HG02870 (cell line): ENCODE data around the gene RAD51B.

ENCODE experiments used
- ATAC-seq: cut with Tn5 transposase; IDR thresholded peaks from one replicate; pipeline ENCODE4 v1.9.1; 2021; ENCODE audit warnings: mild to moderate bottlenecking, moderate library complexity; ENCODE audit not compliant: unreplicated experiment

RAD51B gene

DNA sequence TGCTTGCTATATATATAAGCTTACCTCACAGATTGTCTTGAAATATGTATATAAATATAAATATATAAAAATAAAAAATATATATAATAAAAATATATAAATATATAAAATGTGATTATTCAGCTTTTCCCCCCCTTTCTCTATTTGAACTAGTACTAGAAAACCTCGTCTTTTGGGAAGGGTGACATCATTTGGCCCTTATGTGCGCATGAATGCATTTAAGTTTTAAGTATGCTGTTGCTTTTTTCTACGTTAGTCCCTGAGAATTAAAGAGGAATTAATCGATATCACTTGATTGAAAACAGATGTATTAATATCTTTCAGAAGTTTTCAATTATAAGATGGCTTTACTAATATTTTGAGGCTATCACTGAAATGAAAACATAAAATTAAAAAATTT, 69.9 kb downstream of the RAD51B start:
- no peak for ATAC-seq

DNA sequence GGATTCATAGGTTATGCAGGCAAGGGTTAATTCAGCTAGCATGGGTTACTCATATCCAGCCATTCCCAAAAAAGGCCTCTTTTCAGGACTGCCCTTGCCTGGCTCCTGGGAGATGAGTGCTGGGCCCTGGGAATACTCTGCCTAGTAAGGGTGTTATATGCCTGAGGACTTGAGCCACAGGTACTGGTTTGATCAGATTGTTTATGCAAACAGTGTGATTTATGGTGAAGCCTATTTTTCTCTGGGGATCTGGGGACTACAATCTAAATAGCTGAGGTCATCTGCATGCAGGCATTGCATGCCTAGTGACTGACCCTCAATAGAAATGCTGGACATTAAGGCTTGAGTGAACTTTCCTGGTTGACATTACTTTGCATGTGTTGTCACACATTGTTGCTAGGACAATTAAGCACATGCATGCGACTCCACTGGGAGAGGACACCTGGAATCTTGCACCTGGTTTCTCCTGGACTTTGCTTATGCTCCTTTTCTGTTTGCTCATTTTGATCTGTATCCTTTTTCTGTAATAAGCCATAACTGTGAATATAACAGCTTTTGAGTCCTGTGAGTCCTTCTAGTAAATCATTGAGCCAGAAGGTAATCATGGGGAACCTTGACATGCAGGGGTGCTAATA, 73.0 kb downstream of the RAD51B start:
- ATAC-seq: no peak

DNA sequence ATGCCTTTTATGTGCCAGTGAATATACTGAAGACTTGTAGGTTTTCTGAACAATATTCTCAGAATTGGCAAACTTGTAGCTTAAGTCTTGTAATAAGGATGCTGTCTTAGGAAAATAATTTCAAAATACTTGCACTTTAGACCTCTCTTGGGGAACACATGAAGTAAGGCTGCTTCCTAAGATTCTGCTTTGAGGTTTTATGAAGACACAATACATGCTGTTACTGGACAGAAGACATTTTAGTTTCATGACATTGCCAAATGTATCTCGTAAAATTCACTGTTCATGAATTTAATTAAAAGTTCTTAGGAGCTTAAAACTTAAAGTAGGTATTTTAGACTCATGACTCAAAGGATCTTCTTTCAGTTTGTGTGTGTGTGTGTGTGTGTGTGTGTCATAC, 80.7 kb downstream of the RAD51B start:
- no peak for ATAC-seq

DNA sequence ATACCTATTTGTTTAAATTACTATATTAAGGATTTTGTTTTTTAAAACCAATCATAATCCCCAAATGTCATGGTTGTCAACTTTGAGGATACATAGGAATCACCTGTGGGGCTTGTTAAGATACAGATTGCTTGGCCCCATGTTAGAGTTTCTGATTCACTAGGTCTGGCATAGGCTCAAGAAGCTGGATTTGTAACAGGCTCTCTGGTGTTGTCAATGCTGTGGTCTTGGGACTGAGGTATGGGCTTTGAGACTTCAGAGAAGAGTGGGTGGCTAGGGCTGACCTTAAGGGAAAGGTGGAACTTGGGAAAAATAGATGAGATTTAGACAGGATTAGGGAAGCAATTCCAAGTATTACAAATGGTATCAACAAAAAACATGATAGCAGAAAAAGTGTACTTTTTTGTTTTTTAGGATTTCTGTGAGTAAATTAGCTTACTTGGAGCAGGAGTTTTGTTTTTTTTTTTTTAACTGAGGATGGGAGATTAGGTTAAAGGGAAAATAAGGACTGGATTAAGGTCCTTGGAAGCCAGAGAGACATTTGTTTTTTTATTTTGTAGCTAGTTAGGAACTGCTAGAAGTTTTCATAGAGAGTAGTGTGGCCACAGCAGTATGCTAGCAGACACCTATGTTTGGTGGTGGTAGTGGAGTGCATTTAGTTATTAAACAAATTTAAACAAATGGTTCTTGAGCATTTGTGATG, 88.6 kb downstream of the RAD51B start:
- no peak for ATAC-seq

DNA sequence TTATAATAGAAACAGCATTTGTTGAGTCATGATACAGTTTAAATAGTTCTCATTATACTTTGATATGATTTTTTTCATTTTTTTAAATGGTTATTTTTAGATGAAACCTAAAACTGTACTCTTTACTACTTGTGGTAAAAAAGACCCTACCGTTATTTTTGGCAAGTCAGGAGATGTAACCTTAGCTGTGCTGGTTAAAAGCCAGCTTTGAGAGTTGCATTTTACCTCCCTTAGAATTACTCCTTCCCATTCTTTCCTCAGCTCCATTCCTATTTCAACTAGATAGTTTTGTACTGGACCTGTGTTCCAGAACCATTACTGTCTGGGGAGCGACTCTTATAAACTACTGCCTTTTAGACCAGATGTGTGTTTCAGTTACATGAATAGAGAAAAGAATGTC, 92.0 kb downstream of the RAD51B start:
- ATAC-seq: no peak

DNA sequence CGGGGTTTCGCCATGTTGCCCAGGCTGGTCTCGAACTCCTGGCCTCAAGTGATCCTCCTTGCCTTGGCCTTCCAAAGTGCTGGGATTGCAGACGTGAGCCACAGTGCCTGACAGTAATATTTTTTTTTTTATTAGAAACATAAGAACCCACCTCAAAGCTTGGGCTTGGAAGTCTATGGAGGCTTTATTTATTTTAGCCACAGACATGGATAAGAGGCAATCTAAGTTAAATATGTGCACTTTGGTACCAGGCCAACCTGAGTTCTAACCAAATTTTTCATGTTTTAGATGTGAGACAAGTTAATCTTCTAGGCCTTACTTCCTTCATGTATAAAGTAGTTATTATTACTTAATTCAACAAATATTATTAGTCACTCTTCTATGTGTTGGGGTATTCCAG, 96.9 kb downstream of the RAD51B start:
- ATAC-seq: no peak

DNA sequence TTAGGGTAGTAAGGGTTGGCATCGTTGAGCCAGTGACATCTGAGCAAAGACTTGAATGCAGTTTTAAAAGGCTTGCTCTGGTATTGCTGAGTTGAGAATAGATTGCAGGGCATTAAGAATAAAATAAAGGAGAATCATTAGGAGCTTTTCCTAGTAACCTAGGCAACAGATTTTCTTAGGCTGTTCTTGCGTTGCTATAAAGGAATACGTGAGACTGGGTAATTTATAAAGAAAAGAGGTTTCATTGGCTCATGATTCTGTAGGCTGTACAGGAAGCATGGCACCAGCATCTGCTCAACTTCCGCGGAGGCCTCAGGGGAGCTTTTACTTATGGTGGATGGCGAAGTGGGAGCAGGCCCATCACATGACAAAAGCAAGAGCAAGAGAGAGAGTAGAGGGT, 97.4 kb downstream of the RAD51B start:
- no peak for ATAC-seq

DNA sequence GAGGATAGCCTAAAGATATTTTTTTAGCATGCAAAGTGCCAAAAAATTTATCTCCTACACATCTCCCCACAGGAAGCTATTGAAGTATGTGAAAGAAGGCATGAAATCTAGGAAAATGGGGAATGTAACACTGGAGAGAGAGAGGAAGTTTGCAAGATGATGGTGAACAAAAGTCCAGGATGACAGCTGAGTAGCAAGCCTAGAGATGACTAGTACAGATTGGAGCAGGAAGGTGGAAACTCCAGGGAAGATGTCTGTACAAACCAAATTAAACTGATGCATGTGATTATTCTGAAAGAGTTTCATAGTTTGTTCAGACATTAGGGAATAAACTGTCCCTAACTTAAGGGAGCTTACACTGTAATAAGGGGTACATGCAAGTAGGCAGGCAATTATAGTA, 99.3 kb downstream of the RAD51B start:
- ATAC-seq: no peak

DNA sequence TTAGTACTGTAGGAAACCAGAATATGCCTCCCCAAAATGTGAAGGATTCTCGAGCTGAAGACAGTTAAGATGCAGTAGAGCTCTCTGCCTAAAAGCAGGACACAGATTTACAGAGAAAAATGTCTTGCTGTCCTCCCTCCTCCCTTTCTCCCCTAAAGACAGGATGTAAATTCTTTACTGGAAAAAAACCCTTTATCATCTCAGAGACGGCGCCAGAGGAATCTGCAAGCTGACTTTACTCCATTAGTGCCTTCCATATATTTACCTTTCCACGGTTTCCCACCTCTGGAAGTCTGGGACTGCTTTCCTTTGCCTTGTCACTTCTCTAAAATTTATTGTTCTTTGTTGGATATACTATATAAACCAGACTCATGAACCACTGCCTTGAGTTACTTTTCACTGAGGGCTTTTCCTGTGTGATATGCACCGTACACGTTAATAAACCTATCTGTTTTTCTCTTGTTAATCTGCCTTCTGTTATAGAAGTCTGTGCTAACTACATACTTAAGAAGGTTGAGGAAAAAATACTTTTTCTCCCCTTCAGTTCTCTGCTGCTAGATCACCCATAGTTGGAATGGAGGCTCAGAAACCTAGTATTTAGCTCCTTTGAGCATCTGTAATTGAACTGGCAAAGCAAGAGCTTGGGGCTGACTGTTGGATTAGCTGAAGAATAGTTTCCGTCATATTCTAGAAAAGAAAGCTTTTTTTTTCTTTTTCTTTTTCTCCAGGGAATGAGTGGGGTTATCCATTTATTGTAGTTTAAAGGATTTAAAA, 99.9 kb downstream of the RAD51B start:
- no peak for ATAC-seq

DNA sequence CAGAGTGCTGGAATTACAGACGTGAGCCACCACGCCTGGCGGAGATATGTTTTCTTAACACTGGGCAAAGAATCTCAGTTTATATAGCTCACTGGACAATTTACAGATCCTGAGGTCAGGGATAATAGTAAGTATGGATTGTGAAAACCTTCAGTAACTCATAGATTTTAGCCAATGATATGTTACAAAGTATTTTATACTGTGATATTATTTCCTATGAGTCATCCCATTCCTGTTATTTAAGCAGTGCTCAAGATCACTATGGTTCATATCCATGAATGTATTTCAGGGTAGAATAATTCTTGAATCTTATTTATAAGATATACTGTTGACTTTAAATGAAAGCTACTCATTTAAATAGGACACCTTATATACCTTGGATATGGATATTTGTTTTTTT, 107.2 kb downstream of the RAD51B start:
- no peak for ATAC-seq

DNA sequence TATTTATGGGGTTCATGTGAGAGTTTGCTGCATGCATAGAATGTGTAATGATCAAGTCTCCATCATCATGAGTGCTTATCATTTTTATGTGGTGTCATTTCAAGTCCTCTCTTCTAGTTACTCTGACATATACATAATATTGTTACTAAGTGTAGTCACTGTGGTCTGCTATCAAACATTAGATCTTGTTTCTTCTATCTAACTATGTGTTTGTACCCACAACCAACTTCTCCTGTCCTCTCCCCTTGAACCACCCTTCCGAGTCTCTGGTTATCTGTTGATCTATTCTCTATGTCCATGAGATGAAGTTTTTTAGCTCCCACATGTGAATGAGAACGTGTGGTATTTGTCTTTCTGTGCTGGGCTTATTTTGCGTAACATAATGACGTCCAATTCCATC, 107.7 kb downstream of the RAD51B start:
- ATAC-seq: no peak

DNA sequence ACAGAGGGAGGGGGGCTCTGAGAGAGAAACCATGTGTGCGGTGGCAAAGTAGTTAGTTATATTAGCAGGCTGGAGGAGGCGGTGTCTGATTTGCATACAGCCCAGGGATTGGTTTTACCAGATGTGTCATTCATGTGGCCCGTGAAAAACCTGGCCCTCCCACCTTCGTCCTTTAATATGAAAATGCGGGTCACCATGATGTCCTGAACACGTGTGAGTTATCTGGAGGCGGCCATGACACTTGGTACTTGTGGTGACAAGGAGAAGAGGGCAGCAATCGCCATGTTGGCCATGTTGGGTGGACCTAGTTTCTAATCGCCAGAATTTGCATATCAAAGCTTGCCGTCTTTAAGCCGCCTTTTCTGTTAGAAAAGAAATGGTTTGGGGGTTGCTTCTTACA, 108.8 kb downstream of the RAD51B start:
- ATAC-seq: no peak

DNA sequence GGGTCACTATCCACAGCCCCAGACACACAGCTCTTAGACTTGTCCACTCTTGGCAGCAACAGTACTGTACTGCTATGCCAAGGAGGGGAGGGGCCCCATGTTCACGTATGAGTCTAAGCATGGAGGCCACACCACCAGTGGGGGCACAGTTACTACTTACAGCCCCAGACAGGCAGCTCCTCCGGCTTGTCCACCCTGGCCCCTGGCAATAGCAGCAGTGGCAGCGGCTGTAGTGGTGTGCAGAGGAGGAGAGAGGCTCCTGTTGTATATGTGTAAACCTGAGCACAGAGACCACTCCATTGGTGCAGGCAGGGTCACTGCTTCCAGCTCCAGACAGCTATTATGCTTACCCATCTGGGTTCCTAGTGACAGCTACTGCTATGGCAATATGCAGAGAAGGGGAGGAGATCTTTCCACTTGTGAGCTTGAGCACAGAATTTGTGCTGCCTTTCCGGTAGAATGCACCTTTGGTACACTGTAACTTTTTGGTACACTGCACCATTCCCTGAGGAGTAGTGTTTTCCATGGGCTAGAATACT, 113.2 kb downstream of the RAD51B start:
- no peak for ATAC-seq

DNA sequence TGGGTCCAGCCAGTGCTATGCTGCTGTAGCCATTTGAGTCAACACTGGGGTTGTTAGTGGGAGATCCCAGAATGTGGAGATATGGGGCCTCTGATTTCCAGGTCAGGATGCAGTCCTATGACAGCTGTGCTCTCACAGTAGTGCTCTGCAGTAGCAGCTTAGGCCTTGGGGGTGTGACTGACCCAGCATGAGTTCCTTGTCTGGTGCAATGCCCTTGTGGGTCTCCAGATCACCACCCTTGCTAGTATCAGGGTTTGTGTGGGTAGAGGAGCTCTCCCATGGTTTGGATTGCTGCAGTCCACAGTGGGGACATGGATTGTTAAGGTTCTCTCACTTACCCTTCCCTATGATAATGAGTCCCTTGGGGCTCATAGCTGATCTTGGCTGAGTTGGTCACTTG, 113.7 kb downstream of the RAD51B start:
- ATAC-seq: no peak

DNA sequence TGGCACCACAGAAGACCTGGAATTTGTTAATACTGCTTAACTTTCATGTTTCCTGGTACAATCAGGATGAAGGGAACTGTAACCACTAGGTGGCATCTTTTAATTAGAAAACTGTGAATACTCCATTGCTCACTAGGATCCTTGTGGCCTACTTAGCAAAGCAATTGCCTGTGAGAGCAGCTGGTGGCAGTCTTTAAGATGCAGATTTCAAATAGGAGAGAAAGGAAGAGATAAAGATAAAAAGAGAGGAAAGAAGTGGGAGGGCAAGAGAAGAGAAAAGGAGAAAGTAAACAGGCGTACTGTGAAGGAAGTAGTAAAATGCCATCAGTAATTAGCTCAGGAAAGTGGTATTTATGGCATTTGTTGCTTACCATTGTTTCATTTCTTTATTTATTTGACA, 114.5 kb downstream of the RAD51B start:
- ATAC-seq: no peak

DNA sequence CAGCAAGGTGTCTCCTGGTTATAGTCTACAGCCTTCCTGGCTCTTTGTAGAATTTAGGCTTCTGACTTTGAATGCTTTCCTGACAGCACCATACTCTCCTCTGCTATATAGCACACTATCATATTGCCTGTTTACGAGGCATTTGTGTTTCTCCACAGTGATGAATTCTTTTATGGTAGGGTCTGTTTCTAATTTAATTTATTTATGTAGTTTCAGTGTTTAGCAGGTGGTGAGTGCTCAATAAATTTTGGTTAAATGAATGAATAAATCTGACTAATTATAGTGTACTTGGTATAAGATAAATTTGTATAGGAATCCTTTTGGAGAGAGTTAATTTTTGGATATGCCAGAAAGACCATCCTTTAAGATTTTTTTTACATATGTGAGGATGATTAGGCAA, 115.3 kb downstream of the RAD51B start:
- no peak for ATAC-seq

DNA sequence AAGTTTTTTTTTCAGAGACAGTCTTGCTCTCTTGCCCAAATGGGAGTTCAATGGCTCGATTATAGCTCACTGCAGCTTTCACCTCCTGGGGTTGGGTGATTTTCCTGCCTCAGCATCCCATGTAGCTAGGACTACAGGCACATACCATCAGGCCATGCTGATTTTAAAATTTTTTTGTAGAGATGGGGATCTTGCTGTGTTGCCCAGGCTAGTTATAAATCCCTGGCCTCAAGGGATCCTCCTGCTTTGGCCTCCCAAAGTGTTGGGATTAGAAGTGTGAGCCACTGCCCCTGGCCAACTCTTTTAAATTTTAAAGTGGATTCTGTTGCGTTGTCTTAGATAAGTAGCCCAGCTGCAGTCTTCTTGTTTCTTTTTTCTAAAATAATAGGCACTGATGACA, 115.8 kb downstream of the RAD51B start:
- ATAC-seq: no peak

DNA sequence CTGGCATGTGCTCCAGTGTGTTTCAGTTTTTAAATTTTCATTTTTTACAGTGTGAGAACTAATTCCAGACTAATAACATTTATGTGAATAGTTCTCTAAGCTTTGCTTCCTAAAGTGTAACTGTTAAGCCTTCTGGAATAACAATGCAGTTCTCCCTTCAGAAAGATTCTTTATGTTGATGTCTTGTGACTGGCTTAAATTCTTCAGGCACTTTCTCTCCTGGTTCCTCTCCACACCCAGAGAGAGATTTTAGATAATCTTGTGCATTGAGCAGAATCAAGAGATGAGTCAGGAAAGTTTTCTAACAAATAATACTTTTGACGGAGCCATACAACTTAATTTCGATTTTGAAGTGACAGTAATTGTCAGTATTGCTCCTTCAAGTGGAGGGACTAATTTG, 118.5 kb downstream of the RAD51B start:
- ATAC-seq: no peak

DNA sequence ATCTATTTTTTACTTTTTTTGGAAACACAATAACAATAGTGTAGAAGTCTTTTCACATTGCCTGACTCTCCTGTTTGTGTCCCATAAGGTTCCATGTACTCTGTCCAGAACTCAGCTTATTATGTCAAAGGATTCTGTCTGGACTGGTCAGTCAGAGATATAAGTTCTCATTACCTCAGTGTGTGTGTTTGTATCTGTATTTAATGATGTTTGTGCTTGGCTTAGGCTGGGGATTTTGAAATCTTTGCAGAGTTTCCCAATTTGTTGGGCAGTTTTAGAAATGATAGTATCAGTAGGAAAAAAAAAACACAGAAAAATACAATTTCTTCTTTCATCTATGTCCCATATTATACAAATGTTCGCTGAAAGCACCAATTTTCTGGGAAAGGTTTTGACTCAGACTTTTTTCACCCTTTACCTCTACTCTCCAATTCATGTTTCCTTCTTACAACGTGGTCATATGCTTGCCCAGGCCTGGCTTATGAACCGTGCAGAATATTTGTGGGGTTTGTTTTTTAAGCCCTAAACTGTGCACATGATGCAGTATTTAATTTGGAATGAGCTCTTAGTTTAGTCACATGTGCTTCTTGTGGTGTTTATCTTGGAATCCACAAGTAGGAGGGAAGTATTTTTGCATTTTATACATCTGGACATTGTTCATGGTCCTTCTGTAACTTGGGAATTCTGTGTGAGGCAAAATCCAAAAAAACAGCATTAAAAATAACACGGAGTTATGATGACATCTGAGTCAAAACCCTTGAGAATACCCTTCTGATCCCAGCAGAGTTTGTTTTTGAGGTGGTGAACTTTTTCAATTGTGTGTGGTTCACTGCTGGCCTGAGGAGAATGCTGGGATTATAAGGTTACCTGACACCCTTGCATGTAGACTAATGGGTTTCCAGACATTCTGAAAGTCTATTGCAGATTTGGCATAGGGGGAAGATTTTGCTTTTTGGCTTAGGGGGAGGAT, 121.2 kb downstream of the RAD51B start:
- ATAC-seq: no peak

DNA sequence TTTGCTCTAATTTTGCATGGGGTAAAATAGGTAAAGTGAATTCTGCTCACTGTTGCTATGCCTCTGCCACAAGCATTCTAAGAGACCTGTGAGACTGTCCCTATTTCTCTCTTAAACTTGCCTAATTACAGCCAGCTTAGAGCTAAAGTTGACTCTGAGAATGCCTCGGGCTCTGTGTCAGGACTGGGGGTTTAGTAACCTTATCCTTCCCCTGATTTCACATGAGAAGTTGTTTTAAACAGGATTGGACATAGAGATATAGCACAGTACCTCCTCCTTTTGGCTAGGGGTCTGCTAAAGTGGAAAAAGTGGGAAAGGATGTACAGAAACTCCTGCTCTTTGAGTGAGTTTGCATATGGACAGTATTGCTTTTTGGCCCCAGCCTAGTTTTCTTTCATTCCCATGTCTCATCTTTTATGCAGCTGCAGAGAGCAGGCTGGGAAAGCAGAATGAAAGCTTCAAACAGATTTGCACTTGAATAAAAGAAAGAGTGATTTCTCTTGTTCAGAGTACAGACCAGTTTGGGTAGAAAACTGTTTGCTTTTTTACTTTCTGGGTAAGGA, 122.0 kb downstream of the RAD51B start:
- no peak for ATAC-seq
